PC-9 (cell line): ENCODE results near the gene PLA2R1.

Experiments
- CTCF ChIP-seq: fragments of 200-600 bp; sonication (generic); conservative IDR thresholded peaks from 2 replicates; pipeline ENCODE4 v1.6.1; 2017; ENCODE audit warnings: mixed run types, antibody characterized with exemption, mild to moderate bottlenecking, moderate library complexity
- EZH2 ChIP-seq: fragments of 200-600 bp; sonication (generic); IDR thresholded peaks from 2 replicates; pipeline ENCODE4 v1.8.0; 2017; ENCODE audit warnings: antibody characterized with exemption, low read depth

GRCh38 chr2:159946326-159946999 is 116.0 kb downstream of the PLA2R1 start:
- TF ChIP-seq CTCF (no peak), EZH2 (no peak)
